ENCODE measurements around the gene MAP3K15. TPM values are rescaled to one million over a fixed set of nuclear protein-coding genes. Genes with fewer than 3 reads are reported as not detected.

The MAP3K15 gene, protein sequence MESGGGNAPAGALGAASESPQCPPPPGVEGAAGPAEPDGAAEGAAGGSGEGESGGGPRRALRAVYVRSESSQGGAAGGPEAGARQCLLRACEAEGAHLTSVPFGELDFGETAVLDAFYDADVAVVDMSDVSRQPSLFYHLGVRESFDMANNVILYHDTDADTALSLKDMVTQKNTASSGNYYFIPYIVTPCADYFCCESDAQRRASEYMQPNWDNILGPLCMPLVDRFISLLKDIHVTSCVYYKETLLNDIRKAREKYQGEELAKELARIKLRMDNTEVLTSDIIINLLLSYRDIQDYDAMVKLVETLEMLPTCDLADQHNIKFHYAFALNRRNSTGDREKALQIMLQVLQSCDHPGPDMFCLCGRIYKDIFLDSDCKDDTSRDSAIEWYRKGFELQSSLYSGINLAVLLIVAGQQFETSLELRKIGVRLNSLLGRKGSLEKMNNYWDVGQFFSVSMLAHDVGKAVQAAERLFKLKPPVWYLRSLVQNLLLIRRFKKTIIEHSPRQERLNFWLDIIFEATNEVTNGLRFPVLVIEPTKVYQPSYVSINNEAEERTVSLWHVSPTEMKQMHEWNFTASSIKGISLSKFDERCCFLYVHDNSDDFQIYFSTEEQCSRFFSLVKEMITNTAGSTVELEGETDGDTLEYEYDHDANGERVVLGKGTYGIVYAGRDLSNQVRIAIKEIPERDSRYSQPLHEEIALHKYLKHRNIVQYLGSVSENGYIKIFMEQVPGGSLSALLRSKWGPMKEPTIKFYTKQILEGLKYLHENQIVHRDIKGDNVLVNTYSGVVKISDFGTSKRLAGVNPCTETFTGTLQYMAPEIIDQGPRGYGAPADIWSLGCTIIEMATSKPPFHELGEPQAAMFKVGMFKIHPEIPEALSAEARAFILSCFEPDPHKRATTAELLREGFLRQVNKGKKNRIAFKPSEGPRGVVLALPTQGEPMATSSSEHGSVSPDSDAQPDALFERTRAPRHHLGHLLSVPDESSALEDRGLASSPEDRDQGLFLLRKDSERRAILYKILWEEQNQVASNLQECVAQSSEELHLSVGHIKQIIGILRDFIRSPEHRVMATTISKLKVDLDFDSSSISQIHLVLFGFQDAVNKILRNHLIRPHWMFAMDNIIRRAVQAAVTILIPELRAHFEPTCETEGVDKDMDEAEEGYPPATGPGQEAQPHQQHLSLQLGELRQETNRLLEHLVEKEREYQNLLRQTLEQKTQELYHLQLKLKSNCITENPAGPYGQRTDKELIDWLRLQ (N-terminal part only)
- total RNA-seq (2021; fragmentation: NEBNext Ultra II Directional; extraction: Animal tissue kit (Norgen Biotek cat#: 25700)), result under 1 TPM; 0.09 to 0.29 (median 0.23) TPM
- long read RNA-seq, partial matches to known transcripts, result 0 of 2 reads
- long read RNA-seq, other reads (novel, unspliced or antisense), result 1 of 2 reads

DNA sequence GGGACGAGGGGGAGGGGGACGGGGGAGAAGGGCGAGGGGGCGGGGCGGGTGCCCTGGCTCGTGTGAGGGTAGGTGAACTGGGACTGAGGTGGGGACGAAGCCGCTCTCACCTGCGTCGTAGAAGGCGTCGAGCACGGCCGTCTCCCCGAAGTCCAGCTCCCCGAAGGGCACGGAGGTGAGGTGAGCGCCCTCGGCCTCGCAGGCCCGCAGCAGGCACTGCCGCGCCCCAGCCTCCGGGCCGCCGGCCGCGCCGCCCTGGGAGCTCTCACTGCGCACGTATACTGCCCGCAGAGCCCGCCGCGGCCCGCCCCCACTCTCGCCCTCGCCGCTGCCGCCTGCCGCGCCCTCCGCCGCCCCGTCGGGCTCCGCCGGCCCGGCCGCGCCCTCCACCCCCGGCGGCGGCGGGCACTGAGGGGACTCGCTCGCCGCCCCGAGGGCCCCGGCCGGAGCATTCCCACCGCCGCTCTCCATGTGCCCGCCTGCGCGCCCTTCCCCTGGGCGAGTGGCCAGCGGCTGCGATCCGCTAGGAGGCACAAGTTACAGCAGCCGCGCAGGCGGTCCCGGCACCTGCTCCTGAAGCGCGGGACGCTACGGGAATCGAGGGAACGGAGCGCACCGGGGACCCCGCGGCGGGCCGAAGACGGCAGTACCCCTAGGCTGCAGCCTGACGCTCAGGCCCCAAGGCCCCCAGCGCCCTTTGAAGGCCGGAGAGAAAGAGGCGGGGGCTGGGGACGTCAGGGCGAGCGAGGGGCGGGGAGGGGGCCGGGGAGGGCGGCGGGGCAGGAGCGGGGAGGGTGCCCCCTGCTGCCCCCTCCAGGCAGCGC is at the start of gene MAP3K15:
MAP3K15 (minus strand) TSS at position 718 of the 824 bp plus-strand sequence; CDS start at position 471, 247 bp downstream.
- DNase-seq, result no peak
- H3K9me3 Mint-ChIP-seq, result no peaks in the 10 kb centered on the region
- no peaks in the 10 kb centered on the region for H3K4me1 Mint-ChIP-seq (ENCODE audit: low read depth)
- H3K4me3 Mint-ChIP-seq, result no peak within 1 kb of the TSS
- H3K27me3 Mint-ChIP-seq (ENCODE audit: insufficient read depth), result peaks cover 14% of the 10 kb centered on the region
- H3K27ac Mint-ChIP-seq, result no peak within 1 kb of the TSS
- TF ChIP-seq, protein P1, sequence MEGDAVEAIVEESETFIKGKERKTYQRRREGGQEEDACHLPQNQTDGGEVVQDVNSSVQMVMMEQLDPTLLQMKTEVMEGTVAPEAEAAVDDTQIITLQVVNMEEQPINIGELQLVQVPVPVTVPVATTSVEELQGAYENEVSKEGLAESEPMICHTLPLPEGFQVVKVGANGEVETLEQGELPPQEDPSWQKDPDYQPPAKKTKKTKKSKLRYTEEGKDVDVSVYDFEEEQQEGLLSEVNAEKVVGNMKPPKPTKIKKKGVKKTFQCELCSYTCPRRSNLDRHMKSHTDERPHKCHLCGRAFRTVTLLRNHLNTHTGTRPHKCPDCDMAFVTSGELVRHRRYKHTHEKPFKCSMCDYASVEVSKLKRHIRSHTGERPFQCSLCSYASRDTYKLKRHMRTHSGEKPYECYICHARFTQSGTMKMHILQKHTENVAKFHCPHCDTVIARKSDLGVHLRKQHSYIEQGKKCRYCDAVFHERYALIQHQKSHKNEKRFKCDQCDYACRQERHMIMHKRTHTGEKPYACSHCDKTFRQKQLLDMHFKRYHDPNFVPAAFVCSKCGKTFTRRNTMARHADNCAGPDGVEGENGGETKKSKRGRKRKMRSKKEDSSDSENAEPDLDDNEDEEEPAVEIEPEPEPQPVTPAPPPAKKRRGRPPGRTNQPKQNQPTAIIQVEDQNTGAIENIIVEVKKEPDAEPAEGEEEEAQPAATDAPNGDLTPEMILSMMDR (IDR thresholded peaks at IDR 0.05), result 0 out of 2 replicates have a peak, but pooled peaks have one; percentile 27
- no peaks in the 10 kb centered on the region for H3K36me3 Mint-ChIP-seq (ENCODE audit: low read depth)

DNA sequence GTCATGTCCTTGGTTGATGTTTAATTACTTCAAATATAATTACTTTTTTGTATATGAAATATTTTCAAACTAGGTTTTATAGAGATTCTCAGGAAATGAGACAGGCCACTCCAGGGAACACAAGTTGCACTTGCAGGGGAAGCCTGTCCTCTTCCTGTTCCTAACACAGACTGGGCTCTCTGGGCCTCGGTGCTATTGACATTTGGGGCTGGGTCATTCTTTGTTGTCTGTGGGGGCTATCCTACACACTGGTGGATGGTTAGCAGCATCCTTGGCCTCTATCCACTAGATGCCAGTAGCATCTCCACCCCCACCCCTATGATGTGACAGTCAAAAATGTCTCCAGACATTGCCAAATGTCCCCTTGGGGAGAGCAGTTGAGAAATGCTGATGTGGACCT is 49.3 kb upstream of the MAP3K15 start:
- no peaks in the 10 kb centered on the region for H3K27me3 Mint-ChIP-seq (ENCODE audit: insufficient read depth)
- no peaks in the 10 kb centered on the region; the same call in 1 of the 2 replicates for H3K36me3 Mint-ChIP-seq (ENCODE audit: low read depth)

DNA sequence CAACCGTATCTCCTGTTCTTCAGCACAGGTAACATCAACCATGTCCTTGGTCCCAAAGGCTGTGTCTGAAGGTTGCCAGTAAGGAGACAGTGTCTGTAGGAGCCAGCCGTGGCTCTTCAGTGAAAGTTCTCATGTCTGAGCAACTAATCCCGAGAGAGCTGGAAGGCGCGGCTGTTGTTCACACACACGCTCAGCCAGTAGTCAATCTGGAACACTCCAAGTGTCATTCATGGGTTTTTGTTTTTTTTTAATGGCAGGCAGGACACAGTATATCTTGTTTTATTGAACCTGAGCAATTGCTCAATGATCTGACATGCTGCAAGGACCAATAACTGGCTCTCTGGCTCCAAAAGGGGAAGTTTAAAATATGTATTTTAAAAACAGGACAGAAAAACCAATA is 48.4 kb upstream of the MAP3K15 start:
- no peaks in the 10 kb centered on the region; the same call in 1 of the 2 replicates for H3K36me3 Mint-ChIP-seq (ENCODE audit: low read depth)
- no peaks in the 10 kb centered on the region for H3K27me3 Mint-ChIP-seq (ENCODE audit: insufficient read depth)
- H3K4me1 Mint-ChIP-seq (ENCODE audit: low read depth), result peaks cover 22% of the 10 kb centered on the region
- no peaks in the 10 kb centered on the region for H3K9me3 Mint-ChIP-seq
- no peak for DNase-seq
- TF ChIP-seq, protein P1 (IDR thresholded peaks at IDR 0.05), result no peak
- no peak overlapping the region for H3K27ac Mint-ChIP-seq
- H3K4me3 Mint-ChIP-seq, result no peak overlapping the region

More for the DNA sequence above, 49.3 kb upstream of the MAP3K15 start:
- TF ChIP-seq, protein P1 (IDR thresholded peaks at IDR 0.05), result no peak
- no peak overlapping the region for H3K4me3 Mint-ChIP-seq
- no peak for DNase-seq
- H3K27ac Mint-ChIP-seq, result no peak overlapping the region
- no peaks in the 10 kb centered on the region for H3K9me3 Mint-ChIP-seq
- H3K4me1 Mint-ChIP-seq (ENCODE audit: low read depth), result peaks cover 22% of the 10 kb centered on the region

DNA sequence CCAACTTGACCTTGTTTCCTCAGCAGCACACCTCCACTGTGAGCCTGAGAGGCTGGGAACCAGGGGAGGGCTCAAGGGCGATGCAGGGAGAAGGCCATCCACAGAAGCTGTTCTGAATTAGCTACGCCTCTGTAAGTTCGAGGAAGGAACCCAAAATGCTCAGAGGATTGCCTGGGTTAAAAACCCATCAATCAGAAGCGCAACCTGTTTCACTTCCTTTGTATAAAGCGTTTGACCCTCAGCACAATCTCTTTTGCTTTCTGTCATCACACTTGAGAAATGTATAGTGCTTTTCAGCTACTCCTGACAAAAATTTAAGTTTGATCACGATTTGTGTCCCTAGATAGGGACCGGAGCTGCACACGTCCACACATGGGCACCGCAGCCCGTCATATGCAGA is 48.0 kb upstream of the MAP3K15 start:
- peaks cover 22% of the 10 kb centered on the region for H3K4me1 Mint-ChIP-seq (ENCODE audit: low read depth)
- no peak overlapping the region for H3K4me3 Mint-ChIP-seq
- DNase-seq, result no peak
- TF ChIP-seq, protein P1 (IDR thresholded peaks at IDR 0.05), result no peak
- H3K27ac Mint-ChIP-seq, result no peak overlapping the region
- no peaks in the 10 kb centered on the region for H3K9me3 Mint-ChIP-seq
- H3K27me3 Mint-ChIP-seq (ENCODE audit: insufficient read depth), result no peaks in the 10 kb centered on the region
- no peaks in the 10 kb centered on the region; the same call in 1 of the 2 replicates for H3K36me3 Mint-ChIP-seq (ENCODE audit: low read depth)
